RWPE1 (cell line): ENCODE measurements around the gene SNRPB2.

Experiments
- CTCF ChIA-PET: fragments of 350-600 bp; sonication (Branson Sonifier 250); formaldehyde crosslinking; extraction: SDS; loops from one replicate; lab custom pipeline; 2021; lab: Yijun Ruan, JAX
- POLR2A ChIA-PET: fragments of 400-600 bp; formaldehyde crosslinking; extraction: SDS; loops from one replicate; lab custom pipeline; 2020; ENCODE audit warnings: antibody characterized with exemption; ENCODE audit not compliant: low non-redundant PET; lab: Yijun Ruan, JAX
- DNase-seq: peaks from one replicate; pipeline ENCODE4 v3.0.0; 2012; ENCODE audit warnings: low spot score
- H3K27ac ChIP-seq: fragments of 450-650 bp; 2 replicates; pipeline ENCODE4 v1.5.1; 2017
- CTCF ChIP-seq: fragments of 450-650 bp; conservative IDR thresholded peaks from 2 replicates; pipeline ENCODE4 v1.5.1; 2017; ENCODE audit warnings: low read depth, mild to moderate bottlenecking

Gene SNRPB2

GRCh38 chr20:16744178-16744807 lies 14.5 kb downstream of the SNRPB2 start:
- CTCF ChIA-PET, result no interaction called here

GRCh38 chr20:16745204-16745603 lies 15.4 kb downstream of the SNRPB2 start:
- TF ChIP-seq CTCF, result no peak
- ChIA-PET CTCF (no interaction called here), POLR2A (no interaction called here)
- H3K27ac ChIP-seq, result no peak overlapping the region
- no peak for DNase-seq

More at GRCh38 chr20:16744178-16744807, 14.5 kb downstream of the SNRPB2 start:
- no peak overlapping the region for H3K27ac ChIP-seq
- no peak for DNase-seq
- TF ChIP-seq CTCF, result no peak
- POLR2A ChIA-PET, result no interaction called here

GRCh38 chr20:16747291-16747811 lies 17.5 kb downstream of the SNRPB2 start:
- TF ChIP-seq CTCF, result no peak
- DNase-seq, result no peak
- ChIA-PET CTCF (no interaction called here), POLR2A (no interaction called here)
- no peak overlapping the region for H3K27ac ChIP-seq

GRCh38 chr20:16748308-16748900 lies 18.6 kb downstream of the SNRPB2 start, which contains the start of gene OTOR:
OTOR (plus strand) TSS chr20:16748358; CDS start chr20:16748402, 44 bp downstream.
- H3K27ac ChIP-seq, result no peak within 1 kb of the TSS
- TF ChIP-seq CTCF, result no peak
- ChIA-PET CTCF (no interaction called here), POLR2A (no interaction called here)
- DNase-seq, result no peak

GRCh38 chr20:16749573-16749972 lies 19.7 kb downstream of the SNRPB2 start:
- no peak overlapping the region for H3K27ac ChIP-seq
- ChIA-PET POLR2A (no interaction called here), CTCF (no interaction called here)
- no peak for DNase-seq
- TF ChIP-seq CTCF, result no peak

- no peak for DNase-seq
- POLR2A ChIA-PET, result no interaction called here
- H3K27ac ChIP-seq, result no peak overlapping the region
- CTCF ChIA-PET, result interaction anchor here (2.0 kb wide), 1 partner anchor 9 kb away, joined by 8 read pairs; no protein-coding TSS in a partner anchor
- TF ChIP-seq CTCF, result no peak
Observed at GRCh38 chr20:16752082-16752481, 22.3 kb downstream of the SNRPB2 start.
